IPS-NIHi11 (cell line): ENCODE measurements around the gene AMBRA1.
"Not testable (repeated sequence)": the region's sequence is repeated elsewhere in the genome, so short reads cannot be mapped to it uniquely, and the experiment has no call there.

ENCODE experiments used
- DNase-seq: peaks from one replicate; pipeline ENCODE4 v3.0.0; 2012; ENCODE audit warnings: mixed read lengths, low spot score

AMBRA1 gene

DNA sequence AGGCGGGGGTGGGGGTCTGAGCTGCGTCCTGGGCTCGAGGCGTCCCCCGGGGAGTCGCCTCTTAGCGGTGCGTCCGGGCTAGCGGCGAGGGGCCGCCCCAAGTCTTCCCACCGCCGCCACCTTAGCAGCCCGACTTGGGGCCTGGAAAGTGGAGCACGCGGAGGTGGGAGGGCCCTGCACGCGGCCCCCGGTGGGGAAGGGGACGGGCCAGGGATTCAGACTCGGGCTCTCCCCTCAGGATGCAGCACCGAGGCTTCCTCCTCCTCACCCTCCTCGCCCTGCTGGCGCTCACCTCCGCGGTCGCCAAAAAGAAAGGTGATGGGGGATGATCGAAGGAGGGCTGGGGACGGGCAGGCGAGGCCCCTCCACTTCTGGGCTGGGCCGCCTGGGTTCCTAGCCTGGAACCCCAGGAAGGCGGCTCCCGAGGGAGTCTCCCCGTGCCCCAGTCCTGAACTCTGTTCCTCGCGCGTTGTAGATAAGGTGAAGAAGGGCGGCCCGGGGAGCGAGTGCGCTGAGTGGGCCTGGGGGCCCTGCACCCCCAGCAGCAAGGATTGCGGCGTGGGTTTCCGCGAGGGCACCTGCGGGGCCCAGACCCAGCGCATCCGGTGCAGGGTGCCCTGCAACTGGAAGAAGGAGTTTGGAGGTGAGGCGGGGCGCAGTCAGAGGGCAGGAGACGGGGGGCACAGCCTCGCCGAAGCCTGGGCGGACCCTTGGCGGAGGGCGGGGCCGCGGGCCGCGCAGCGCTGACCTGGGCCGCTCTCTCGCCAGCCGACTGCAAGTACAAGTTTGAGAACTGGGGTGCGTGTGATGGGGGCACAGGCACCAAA, 211.8 kb downstream of the AMBRA1 start:
- no peak for DNase-seq

DNA sequence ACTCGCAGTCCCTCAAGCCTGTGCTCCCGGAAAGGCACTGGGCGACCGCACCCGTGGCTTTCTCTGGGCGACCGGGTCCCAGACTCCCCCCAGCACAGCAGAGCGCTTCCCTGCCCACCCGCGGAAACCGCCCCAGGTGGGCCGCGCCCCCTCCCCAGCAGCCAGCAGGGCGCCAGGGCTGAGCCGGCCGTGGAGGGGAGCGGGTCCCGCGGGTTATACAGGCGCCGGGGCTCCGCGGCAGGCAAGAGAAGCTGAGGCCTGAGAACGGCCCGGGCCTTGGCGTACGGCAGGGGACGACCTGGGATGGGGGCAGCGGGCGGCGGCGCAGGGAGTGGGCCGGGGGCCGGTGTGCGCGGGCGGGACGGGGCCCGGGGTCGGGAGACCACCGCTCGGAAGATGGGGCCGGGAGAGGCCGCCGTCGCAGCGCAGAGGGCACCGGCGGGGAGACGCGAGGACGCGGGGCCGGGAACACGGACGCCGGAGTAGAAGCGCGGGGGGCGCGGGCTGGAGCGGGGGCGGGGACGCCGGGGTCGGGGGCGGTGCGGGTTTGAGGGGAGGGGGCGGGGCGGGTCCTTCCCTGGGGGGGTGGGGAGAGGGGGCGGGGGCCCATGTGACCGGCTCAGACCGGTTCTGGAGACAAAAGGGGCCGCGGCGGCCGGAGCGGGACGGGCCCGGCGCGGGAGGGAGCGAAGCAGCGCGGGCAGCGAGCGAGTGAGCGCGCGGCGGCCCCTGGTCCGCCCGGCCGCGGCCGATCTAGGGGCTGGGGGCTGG, 212.6 kb downstream of the AMBRA1 start, which contains the start of gene MDK:
MDK (plus strand) TSS at position 622 of the 771 bp plus-strand sequence. CDS start 389 bp downstream, outside the sequence.
- peak; percentile 82 for DNase-seq

DNA sequence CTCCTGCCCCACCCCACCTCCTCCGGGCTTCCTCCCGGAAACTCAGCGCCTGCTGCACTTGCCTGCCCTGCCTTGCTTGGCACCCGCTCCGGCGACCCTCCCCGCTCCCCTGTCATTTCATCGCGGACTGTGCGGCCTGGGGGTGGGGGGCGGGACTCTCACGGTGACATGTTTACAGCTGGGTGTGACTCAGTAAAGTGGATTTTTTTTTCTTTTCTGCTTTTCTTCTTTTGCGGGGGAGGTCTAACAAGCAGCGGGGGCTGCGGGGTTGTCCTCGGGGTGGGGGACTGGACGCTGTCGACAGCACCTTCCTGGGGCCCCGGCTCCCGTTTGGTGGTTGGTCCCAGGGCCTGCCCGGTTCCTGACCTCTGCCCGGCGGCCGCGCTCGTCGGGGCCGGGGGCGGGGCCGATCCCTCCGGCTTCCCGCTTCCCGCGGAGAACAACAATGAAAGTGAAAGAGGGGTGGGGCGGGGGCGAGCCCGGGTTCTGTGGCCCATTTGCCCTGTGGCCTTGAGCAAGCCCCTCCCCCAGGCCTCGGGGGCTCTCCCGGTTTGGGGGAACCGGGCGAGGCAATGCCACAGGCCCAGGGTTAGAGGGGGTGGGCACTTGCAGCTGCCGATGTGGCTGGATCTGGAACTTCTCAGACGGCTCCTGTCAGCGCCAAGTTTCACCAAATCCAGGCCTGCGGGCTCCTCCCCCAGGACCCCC, 213.3 kb downstream of the AMBRA1 start:
- DNase-seq, result peak; percentile 88

GRCh38 chr11:46379482-46380293, 214.1 kb downstream of the AMBRA1 start:
- DNase-seq, result peak; percentile 78

DNA sequence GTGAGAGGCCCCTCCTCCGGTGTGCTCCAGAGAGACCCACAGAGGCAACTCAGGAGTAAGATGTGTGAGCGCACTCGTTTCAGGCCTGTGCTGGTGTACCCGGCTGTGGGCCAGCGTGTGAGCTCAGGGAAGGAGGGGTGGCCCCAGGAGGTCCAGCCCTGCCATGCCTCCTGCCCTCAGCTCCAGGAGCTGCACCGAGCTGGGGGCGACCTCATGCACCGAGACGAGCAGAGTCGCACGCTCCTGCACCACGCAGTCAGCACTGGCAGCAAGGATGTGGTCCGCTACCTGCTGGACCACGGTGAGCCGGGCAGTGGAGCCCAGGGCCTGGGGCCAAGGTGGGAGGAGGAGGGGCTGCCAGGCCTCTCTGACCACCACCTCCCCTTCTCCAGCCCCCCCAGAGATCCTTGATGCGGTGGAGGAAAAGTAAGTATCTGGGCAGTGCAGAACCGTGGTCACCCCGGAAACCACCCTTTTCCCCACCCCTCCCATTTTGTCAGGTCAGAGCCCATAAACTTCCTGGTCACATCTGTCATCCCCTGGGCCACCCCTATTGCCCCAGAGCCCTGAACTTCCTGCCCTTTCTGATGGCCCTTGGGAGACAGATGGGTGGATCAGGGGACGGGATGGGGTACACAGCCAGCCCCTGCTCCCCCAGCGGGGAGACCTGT, 214.9 kb downstream of the AMBRA1 start:
- no peak for DNase-seq

DNA sequence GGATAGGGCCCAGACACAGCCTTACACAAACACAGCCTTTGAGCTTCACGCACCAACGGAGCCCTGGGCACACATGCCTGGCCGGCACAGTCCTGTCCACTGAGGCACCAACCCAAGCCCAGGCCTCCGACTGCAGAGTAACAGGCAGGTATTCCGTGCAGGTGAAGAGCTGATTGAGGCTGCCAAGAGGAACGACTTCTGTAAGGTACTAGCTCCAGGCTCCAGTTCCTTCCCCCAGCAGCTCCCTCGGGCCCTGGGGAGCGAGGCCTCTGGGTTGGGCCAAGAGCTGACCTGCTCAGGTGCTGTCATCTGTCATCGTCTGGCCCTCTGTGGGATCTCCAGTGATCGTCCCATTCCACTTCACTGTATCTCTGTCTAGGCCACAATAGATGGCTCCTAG, 215.5 kb downstream of the AMBRA1 start:
- no peak for DNase-seq

DNA sequence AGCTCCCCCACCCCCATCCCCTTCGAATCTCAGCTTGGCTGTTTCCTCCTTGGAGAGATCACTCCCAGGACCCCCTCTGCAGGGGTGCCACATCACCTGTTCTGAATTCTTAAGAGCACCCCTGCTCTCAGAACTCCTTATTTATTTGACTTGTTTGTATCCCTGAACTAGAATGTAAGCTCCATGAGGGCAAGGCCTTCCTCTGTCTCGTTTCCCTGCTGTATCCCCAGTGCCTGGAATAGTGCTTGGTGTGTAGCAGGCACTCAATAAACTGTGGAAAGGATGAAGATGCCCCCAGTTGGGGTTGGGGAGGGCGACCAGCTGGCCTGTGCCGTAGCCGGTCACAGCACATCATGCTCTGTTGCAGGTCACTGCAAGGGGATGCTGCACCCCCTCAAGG, 216.0 kb downstream of the AMBRA1 start:
- DNase-seq, result no peak

DNA sequence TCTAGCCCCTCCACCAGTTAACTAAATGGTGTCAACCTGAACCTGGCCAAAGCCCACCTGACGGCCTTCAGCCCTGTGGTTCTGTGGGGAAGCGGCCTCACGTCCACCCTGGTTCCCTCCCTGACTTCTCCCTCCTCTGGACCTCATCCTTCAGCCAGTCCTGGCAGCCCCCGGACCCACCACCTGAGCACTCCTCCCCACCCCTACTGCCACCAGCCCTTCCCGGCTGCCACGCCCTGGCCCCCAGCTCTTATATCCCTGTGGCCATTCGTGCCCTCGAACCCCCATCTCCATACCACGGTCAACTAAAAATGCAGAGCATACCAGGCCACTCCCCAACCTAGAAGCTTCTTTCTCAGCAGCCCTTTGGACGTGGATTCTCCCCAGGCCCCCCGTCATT, 216.5 kb downstream of the AMBRA1 start:
- no peak for DNase-seq

GRCh38 chr11:46376258-46377050, 217.4 kb downstream of the AMBRA1 start:
- no peak for DNase-seq

DNA sequence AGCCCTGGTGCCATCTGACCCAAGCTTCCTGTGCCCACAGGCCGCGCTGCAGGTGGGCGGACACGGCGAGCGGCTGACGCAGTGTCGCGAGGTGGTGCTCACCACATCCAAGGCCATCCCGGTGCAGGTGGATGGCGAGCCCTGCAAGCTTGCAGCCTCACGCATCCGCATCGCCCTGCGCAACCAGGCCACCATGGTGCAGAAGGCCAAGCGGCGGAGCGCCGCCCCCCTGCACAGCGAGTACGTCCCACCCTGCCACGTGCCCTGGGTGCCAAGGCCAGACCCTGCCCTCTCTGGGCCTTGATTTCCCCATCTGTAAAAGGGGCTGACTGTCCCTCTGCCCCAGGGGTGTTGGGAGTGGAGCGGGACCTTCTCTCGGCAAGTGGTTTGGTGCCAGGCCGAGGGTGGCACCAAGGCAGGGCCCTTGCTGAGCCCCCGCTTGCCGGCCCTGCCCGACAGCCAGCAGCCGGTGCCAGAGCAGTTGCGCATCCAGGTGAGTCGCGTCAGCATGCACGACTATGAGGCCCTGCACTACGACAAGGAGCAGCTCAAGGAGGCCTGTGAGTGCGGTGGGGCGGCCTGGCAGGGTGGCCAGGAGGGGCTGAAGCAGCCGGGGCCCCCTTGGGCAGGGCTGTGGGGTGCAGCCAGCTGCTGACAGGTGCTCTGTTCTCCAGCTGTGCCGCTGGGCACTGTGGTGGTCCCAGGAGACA, 218.3 kb downstream of the AMBRA1 start:
- DNase-seq, result no peak

- no peak for DNase-seq
Measured at GRCh38 chr11:46374815-46375214, 219.0 kb downstream of the AMBRA1 start.

DNA sequence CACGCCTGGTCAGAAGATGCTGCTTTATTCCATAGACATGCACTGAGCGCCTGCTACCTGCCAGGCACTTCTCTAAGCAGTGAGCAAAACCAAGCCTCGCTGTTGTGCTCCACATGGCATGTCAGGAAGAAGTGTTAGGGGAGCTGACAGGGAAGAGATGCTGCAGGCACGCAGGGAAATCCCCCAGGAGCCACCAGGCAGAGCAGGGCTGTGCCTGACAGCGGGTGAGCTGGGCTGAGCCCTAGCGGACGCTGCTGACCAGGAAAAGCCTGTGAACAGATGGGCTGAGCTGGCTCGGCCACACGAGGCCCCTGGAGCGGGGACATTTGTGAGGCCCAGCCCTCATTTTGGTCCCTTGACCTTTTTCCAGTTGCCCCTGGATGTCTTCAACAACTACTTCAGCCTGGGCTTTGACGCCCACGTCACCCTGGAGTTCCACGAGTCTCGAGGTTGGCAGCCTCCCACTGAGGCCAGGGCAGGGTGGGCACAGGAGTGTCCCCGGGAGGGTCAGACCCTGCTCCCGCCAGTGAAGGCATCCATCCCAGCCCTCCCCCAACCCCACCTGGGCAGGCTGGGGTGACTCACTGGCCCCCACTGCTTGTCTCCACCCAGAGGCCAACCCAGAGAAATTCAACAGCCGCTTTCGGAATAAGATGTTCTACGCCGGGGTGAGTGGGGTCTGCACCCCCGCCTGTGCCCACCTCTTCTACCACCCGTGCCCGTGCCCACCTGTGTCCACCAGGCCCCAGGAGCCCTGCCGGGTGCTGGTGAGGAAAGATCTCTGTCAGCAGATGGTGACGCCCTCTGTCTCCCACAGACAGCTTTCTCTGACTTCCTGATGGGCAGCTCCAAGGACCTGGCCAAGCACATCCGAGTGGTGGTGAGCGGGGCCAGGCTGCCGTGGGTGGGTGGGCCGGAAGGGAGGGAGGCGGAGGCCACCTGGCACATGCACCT, 219.8 kb downstream of the AMBRA1 start:
- DNase-seq, result no peak

GRCh38 chr11:46372501-46372900, 221.3 kb downstream of the AMBRA1 start:
- not testable (repeated sequence) for DNase-seq

- no peak for DNase-seq
Measured at GRCh38 chr11:46372086-46372485, 221.7 kb downstream of the AMBRA1 start.

- not testable (repeated sequence) for DNase-seq
Measured at GRCh38 chr11:46371262-46371661, 222.6 kb downstream of the AMBRA1 start.

DNA sequence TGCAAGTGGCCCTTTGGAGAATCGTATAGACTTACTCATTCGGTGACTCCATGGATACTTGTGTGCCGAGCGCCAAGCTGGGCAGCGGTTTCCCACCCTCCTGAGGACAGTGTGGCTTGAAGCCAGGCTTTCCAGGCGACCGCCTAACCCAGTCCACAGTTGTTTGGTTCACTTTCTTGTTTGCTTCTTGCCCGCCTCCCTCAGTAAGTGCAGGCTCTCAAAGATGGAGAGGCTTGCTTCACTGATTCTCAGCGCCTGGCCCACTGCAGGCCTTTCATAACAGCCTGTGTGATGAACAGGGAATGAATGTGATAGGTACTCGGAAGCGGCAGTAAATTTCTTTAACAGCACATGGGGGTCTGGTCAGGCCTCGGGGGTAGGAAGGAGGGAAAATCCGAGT, 223.6 kb downstream of the AMBRA1 start:
- no peak for DNase-seq

GRCh38 chr11:46369458-46370152, 224.2 kb downstream of the AMBRA1 start:
- DNase-seq, result peak; percentile 88

DNA sequence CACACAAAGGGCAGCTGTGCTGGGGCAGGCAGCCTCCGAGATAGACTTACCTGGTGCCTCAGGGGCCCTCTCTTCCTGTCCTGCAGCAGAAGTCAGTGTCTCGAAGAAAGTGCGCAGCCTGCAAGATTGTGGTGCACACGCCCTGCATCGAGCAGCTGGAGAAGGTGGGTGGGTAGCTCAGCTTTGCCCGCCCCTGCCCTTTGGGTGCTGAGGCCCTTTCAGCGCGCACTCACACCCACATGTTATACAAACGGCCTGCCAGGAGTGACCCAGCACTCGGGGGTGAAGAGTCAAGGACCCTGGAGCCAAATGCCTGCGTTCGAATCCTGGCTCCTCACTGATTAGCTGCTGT, 225.9 kb downstream of the AMBRA1 start:
- DNase-seq, result no peak
